SU-DHL-6 (cell line): Measurements from ENCODE around the gene CDK12.

ENCODE experiments used
- CTCF ChIP-seq: fragments of 200-600 bp; sonication (generic); IDR thresholded peaks from one replicate; pipeline ENCODE4 v1.5.1; 2017; ENCODE audit warnings: antibody characterized with exemption, mild to moderate bottlenecking, low read length, moderate library complexity; ENCODE audit not compliant: insufficient read depth, poor library complexity, severe bottlenecking
- EZH2phosphoT487 ChIP-seq: fragments of 200-600 bp; sonication (generic), shearing (Covaris generic); conservative IDR thresholded peaks from 2 replicates; pipeline ENCODE4 v1.6.1; 2018; ENCODE audit warnings: mild to moderate bottlenecking, antibody characterized with exemption, low read length, moderate library complexity, mixed read lengths

GRCh38 chr17:39485555-39485954 is 24.3 kb downstream of the CDK12 start:
- TF ChIP-seq CTCF (no peak), EZH2phosphoT487 (no peak)
